ENCODE measurements around the gene UTRN. TPM values are rescaled to one million over a fixed set of nuclear protein-coding genes. Genes with fewer than 3 reads are reported as not detected.

UTRN gene
- total RNA-seq, 1 donor from 2014 or later, result 54.6 TPM

GRCh38 chr6:144265390-144265789 is 19.7 kb upstream of the UTRN start:
- H3K36me3 Mint-ChIP-seq (ENCODE audit: low read depth), result no peaks in the 10 kb centered on the region
- H3K27ac Mint-ChIP-seq, result no peak overlapping the region
- H3K9me3 Mint-ChIP-seq, result peaks cover 1% of the 10 kb centered on the region
- H3K4me3 Mint-ChIP-seq (ENCODE audit: low read depth), result no peak overlapping the region
- intact Hi-C loops (cut with micrococcal nuclease), result no loop called here
- H3K27me3 Mint-ChIP-seq (ENCODE audit: low read depth), result peaks cover 6% of the 10 kb centered on the region
- no peaks in the 10 kb centered on the region for H3K4me1 Mint-ChIP-seq (ENCODE audit: low read depth)
- no peak for DNase-seq (ENCODE audit: low spot score)

GRCh38 chr6:144266091-144266649 is 19.0 kb upstream of the UTRN start:
- intact Hi-C loops (cut with micrococcal nuclease), result no loop called here
- Mint-ChIP-seq H3K9me3 (peaks cover 5% of the 10 kb centered on the region), H3K36me3 (ENCODE audit: low read depth) (no peaks in the 10 kb centered on the region), H3K4me3 (ENCODE audit: low read depth) (no peak overlapping the region), H3K27me3 (ENCODE audit: low read depth) (peaks cover 6% of the 10 kb centered on the region), H3K27ac (no peak overlapping the region), H3K4me1 (ENCODE audit: low read depth) (no peaks in the 10 kb centered on the region)
- no peak for DNase-seq (ENCODE audit: low spot score)

- DNase-seq (ENCODE audit: low spot score), result no peak
- Mint-ChIP-seq H3K27me3 (ENCODE audit: low read depth) (peaks cover 4% of the 10 kb centered on the region), H3K9me3 (peaks cover 5% of the 10 kb centered on the region), H3K27ac (no peak overlapping the region), H3K4me3 (ENCODE audit: low read depth) (no peak overlapping the region), H3K4me1 (ENCODE audit: low read depth) (no peaks in the 10 kb centered on the region), H3K36me3 (ENCODE audit: low read depth) (no peaks in the 10 kb centered on the region)
- intact Hi-C loops (cut with micrococcal nuclease), result no loop called here
Measured at GRCh38 chr6:144268794-144269349, 16.3 kb upstream of the UTRN start.

- H3K9me3 Mint-ChIP-seq, result no peaks in the 10 kb centered on the region
- no peaks in the 10 kb centered on the region for H3K36me3 Mint-ChIP-seq (ENCODE audit: low read depth)
- no peaks in the 10 kb centered on the region for H3K4me1 Mint-ChIP-seq (ENCODE audit: low read depth)
- no peak overlapping the region for H3K4me3 Mint-ChIP-seq (ENCODE audit: low read depth)
- intact Hi-C loops (cut with micrococcal nuclease), result no loop called here
- peaks cover 10% of the 10 kb centered on the region for H3K27me3 Mint-ChIP-seq (ENCODE audit: low read depth)
- no peak for DNase-seq (ENCODE audit: low spot score)
- H3K27ac Mint-ChIP-seq, result no peak overlapping the region
Measured at GRCh38 chr6:144277174-144277573, 8.0 kb upstream of the UTRN start.

GRCh38 chr6:144277605-144278227 is 7.4 kb upstream of the UTRN start:
- Mint-ChIP-seq H3K9me3 (no peaks in the 10 kb centered on the region), H3K4me1 (ENCODE audit: low read depth) (no peaks in the 10 kb centered on the region), H3K27ac (no peak overlapping the region), H3K36me3 (ENCODE audit: low read depth) (no peaks in the 10 kb centered on the region), H3K4me3 (ENCODE audit: low read depth) (no peak overlapping the region), H3K27me3 (ENCODE audit: low read depth) (peaks cover 10% of the 10 kb centered on the region)
- no peak for DNase-seq (ENCODE audit: low spot score)
- intact Hi-C loops (cut with micrococcal nuclease), result no loop called here

GRCh38 chr6:144278659-144279314 is 6.3 kb upstream of the UTRN start:
- peaks cover 14% of the 10 kb centered on the region for H3K27me3 Mint-ChIP-seq (ENCODE audit: low read depth)
- H3K27ac Mint-ChIP-seq, result no peak overlapping the region
- H3K4me3 Mint-ChIP-seq (ENCODE audit: low read depth), result no peak overlapping the region
- DNase-seq (ENCODE audit: low spot score), result no peak
- H3K9me3 Mint-ChIP-seq, result no peaks in the 10 kb centered on the region
- peaks cover 3% of the 10 kb centered on the region for H3K4me1 Mint-ChIP-seq (ENCODE audit: low read depth)
- H3K36me3 Mint-ChIP-seq (ENCODE audit: low read depth), result no peaks in the 10 kb centered on the region
- intact Hi-C loops (cut with micrococcal nuclease), result no loop called here

- Mint-ChIP-seq H3K9me3 (no peaks in the 10 kb centered on the region), H3K27me3 (ENCODE audit: low read depth) (peaks cover 14% of the 10 kb centered on the region), H3K27ac (no peak overlapping the region), H3K36me3 (ENCODE audit: low read depth) (no peaks in the 10 kb centered on the region), H3K4me3 (ENCODE audit: low read depth) (no peak overlapping the region), H3K4me1 (ENCODE audit: low read depth) (peaks cover 10% of the 10 kb centered on the region)
- intact Hi-C loops (cut with micrococcal nuclease), result loop anchor here (5.0 to 10.0 kb wide), 2 partner anchors 32 to 285 kb away; no protein-coding TSS in a partner anchor
- DNase-seq (ENCODE audit: low spot score), result no peak
Measured at GRCh38 chr6:144279484-144280150, 5.5 kb upstream of the UTRN start.

GRCh38 chr6:144283646-144284477 is 1.3 kb upstream of the UTRN start:
- DNase-seq (ENCODE audit: low spot score), result no peak
- Mint-ChIP-seq H3K4me3 (ENCODE audit: low read depth) (peak overlapping the region; percentile 91), H3K27me3 (ENCODE audit: low read depth) (peaks cover 20% of the 10 kb centered on the region), H3K27ac (peak overlapping the region; percentile 56), H3K36me3 (ENCODE audit: low read depth) (no peaks in the 10 kb centered on the region), H3K9me3 (no peaks in the 10 kb centered on the region), H3K4me1 (ENCODE audit: low read depth) (peaks cover 11% of the 10 kb centered on the region)
- intact Hi-C loops (cut with micrococcal nuclease), result loop anchor here (2.0 to 10.0 kb wide), 6 partner anchors 37 to 281 kb away; no protein-coding TSS in a partner anchor

GRCh38 chr6:144284478-144284782 is 705 bp upstream of the UTRN start:
- intact Hi-C loops (cut with micrococcal nuclease), result loop anchor here (2.0 to 10.0 kb wide), 6 partner anchors 37 to 280 kb away; no protein-coding TSS in a partner anchor
- Mint-ChIP-seq H3K27me3 (ENCODE audit: low read depth) (peaks cover 21% of the 10 kb centered on the region), H3K27ac (peak overlapping the region; percentile 56), H3K36me3 (ENCODE audit: low read depth) (no peaks in the 10 kb centered on the region), H3K4me3 (ENCODE audit: low read depth) (peak overlapping the region; percentile 91), H3K4me1 (ENCODE audit: low read depth) (peaks cover 11% of the 10 kb centered on the region), H3K9me3 (no peaks in the 10 kb centered on the region)
- no peak for DNase-seq (ENCODE audit: low spot score)

GRCh38 chr6:144285548-144285797 is 338 bp downstream of the UTRN start:
- Mint-ChIP-seq H3K4me1 (ENCODE audit: low read depth) (peaks cover 14% of the 10 kb centered on the region), H3K9me3 (no peaks in the 10 kb centered on the region), H3K36me3 (ENCODE audit: low read depth) (peaks cover 4% of the 10 kb centered on the region), H3K27ac (peak overlapping the region; percentile 68), H3K4me3 (ENCODE audit: low read depth) (peak overlapping the region; percentile 91), H3K27me3 (ENCODE audit: low read depth) (peaks cover 23% of the 10 kb centered on the region)
- intact Hi-C loops (cut with micrococcal nuclease), result loop anchor here (1.0 to 10.0 kb wide), 7 partner anchors 59 to 279 kb away; partner anchors contain the start of gene SF3B5
- peak; percentile 15 for DNase-seq (ENCODE audit: low spot score)

GRCh38 chr6:144285798-144286502 is 815 bp downstream of the UTRN start:
- no peaks in the 10 kb centered on the region for H3K9me3 Mint-ChIP-seq
- peak overlapping the region; percentile 68 for H3K27ac Mint-ChIP-seq
- H3K4me3 Mint-ChIP-seq (ENCODE audit: low read depth), result peak overlapping the region; percentile 91
- peaks cover 14% of the 10 kb centered on the region for H3K4me1 Mint-ChIP-seq (ENCODE audit: low read depth)
- peaks cover 4% of the 10 kb centered on the region for H3K36me3 Mint-ChIP-seq (ENCODE audit: low read depth)
- peak; percentile 33 for DNase-seq (ENCODE audit: low spot score)
- H3K27me3 Mint-ChIP-seq (ENCODE audit: low read depth), result peaks cover 23% of the 10 kb centered on the region
- intact Hi-C loops (cut with micrococcal nuclease), result loop anchor here (1.0 to 10.0 kb wide), 8 partner anchors 25 to 279 kb away; partner anchors contain the start of gene SF3B5

Measured in activated T-helper 2 cell treated with anti-CD3 and anti-CD28 coated beads, Interferon-gamma antibody, Interleukin-2, Interleukin-4, amounts not matched to agents 10 μg/mL and 5 μg/mL and 100 μg/mL, durations not matched to agents 14 hours and 24 hours and 36 hours (primary cell).